Occipital lobe (tissue), 2 donors: ENCODE data around the gene ZSWIM4. TPM values are rescaled to one million over a fixed set of nuclear protein-coding genes. Genes with fewer than 3 reads are reported as not detected.

Experiments
- DNase-seq: peaks from one replicate; lab custom pipeline; 2025; lab: John Stamatoyannopoulos, UW
- total RNA-seq: library from RNA; depleted of rRNA; stranded (reverse); fragments of >200 nt; gene quantifications from one replicate; pipeline ENCODE4 v1.2.3, GENCODE V29; 2014

ZSWIM4 gene
- total RNA-seq, 1 donor from 2014 or later = 11.1 TPM

GRCh38 chr19:13808856-13809255 is 13.6 kb downstream of the ZSWIM4 start:
- no peak for DNase-seq

GRCh38 chr19:13812544-13812943 is 17.3 kb downstream of the ZSWIM4 start:
- DNase-seq = no peak

DNA sequence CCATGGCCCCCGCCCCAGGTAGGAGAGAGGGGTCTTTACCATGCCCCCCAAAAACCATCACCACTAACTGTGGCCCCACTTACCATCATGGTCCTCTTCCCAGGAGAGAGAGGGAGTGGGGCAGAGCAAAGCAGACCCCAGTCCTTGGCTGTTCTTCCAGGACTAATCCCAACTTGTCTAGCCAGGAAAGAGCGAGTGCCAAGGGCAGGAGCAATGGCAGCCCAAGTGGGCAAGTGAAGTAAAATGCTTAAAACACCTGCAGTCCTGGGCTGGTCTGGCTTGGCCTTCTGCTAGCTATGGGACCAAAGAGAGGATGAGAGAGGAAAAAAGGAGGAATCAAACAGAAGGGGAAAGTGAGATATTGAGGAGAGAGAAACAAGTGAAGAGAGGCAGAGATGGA is 17.9 kb downstream of the ZSWIM4 start:
- DNase-seq = no peak

DNA sequence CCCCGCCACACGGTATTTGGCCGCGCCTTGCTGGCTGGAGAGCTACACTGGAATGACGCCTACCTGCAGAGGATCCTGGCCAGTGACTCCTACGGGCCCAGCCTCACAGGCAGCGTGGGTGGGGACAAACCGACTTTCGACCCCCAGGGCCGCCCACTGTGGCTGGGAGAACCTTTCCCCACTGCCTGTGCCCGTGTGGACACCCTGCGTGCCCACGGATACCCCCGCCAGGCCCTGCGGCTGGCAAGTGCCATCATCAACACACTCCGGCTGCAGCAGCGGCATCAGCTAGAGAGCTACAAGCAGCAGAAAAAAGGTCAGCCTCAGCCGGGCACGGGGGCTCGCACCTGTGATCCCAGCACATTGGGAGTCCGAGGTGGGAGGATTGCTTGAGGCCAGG is 19.3 kb downstream of the ZSWIM4 start:
- no peak for DNase-seq

GRCh38 chr19:13817018-13817614 is 21.9 kb downstream of the ZSWIM4 start:
- no peak for DNase-seq

GRCh38 chr19:13817615-13818371 is 22.6 kb downstream of the ZSWIM4 start:
- no peak for DNase-seq

GRCh38 chr19:13819238-13819637 is 24.0 kb downstream of the ZSWIM4 start:
- no peak for DNase-seq

DNA sequence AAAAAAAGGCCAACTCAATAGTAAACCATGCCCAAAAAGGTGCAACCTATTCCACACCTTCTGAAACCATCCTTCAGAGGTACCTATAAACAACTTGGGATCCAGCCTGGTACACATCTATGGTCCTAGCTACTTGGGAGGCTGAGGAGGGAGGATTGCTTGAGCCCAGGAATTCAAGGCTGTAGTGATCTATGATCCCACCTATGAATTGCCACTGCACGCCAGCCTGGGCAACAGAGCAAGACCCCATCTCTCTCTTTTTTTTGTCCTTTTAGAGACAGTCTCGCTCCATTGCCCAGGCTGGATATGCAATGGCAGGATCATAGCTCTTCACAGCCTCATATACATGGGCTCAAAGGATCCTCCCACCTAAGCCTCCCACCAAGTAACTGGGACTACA is 26.0 kb downstream of the ZSWIM4 start:
- DNase-seq = no peak

GRCh38 chr19:13823256-13823655 is 28.0 kb downstream of the ZSWIM4 start:
- DNase-seq = no peak

DNA sequence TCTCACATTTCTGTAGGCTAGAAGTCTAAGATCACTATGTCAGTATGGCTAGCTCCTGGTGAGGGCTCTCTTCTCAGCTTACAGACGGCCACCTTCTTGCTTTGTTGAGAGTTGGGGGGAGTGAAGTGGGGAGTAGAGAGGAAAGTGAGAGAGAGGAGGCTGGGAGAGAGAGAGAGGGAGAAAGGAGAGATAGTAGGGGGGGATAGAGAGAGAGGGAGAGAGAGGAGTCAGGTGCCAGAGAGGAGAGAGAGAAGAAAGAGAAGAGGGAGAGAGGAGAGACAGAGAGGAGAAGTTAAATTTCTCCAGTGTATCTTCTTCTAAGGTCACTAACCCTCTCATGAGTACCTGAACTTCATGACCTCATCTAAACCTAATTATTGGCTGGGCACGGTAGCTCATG is 28.7 kb downstream of the ZSWIM4 start:
- DNase-seq = no peak

GRCh38 chr19:13824703-13825102 is 29.5 kb downstream of the ZSWIM4 start:
- DNase-seq = no peak

GRCh38 chr19:13825489-13826441 is 30.5 kb downstream of the ZSWIM4 start:
- no peak for DNase-seq

- no peak for DNase-seq
Observed at GRCh38 chr19:13826652-13827235, 31.5 kb downstream of the ZSWIM4 start.

GRCh38 chr19:13827656-13828055 is 32.4 kb downstream of the ZSWIM4 start:
- DNase-seq = no peak

GRCh38 chr19:13830114-13830740 is 35.0 kb downstream of the ZSWIM4 start:
- no peak for DNase-seq

- DNase-seq = no peak
Observed at GRCh38 chr19:13830741-13831536, 35.7 kb downstream of the ZSWIM4 start.

GRCh38 chr19:13831537-13832467 is 36.6 kb downstream of the ZSWIM4 start:
- no peak for DNase-seq

DNA sequence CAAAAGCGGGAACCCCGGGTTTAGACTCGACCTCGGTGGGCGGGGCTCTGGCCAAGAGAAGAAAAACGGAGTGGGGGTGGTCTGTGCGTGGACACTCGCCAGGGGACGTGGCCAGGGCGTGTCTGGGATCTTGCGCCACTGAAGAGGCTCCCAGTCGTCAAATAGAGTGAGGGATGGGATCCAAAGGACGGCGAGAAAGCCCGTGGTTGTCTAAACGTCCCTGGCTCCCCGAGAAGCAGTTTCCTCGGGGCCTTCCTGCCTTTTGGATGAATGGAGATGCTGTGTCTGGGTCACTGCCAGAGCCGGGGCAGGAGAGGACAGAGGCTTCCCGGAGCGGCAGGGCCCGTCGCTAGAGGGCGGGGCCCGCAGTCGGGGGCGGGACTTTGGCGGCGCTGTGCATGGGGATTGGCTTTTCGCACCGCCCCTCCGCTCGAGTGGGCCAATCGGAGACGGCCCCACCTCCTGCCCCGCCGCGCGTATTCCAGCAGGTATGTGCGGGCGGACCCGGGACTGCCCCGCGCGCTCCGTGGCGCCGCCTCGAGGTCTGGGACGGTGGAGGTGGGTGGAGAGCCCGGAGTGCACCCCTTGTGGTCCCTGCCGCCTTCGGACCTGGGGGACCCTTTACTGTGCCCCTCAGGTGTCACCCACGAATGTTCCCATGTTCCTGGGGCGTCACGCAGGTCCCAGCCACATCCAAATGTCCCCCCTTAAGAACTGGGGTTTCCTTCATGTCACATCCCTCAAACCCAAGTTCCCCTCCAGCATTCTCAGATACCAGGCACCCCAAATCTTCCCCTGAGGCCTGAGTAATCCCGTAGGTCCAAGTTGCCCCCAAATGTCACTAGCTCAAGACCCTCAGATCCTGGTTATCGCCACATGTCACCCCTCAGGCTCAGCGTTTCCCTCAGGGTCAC is 38.3 kb downstream of the ZSWIM4 start:
- peak; percentile 85 for DNase-seq
